NCI-H510A treated with DMSO at 0.1 percent for 48 hours (cell line): ENCODE results near the gene MAPK11.

ENCODE experiments used
- DNase-seq: peaks from one replicate; lab custom pipeline; 2025; lab: John Stamatoyannopoulos, UW

Gene MAPK11

DNA sequence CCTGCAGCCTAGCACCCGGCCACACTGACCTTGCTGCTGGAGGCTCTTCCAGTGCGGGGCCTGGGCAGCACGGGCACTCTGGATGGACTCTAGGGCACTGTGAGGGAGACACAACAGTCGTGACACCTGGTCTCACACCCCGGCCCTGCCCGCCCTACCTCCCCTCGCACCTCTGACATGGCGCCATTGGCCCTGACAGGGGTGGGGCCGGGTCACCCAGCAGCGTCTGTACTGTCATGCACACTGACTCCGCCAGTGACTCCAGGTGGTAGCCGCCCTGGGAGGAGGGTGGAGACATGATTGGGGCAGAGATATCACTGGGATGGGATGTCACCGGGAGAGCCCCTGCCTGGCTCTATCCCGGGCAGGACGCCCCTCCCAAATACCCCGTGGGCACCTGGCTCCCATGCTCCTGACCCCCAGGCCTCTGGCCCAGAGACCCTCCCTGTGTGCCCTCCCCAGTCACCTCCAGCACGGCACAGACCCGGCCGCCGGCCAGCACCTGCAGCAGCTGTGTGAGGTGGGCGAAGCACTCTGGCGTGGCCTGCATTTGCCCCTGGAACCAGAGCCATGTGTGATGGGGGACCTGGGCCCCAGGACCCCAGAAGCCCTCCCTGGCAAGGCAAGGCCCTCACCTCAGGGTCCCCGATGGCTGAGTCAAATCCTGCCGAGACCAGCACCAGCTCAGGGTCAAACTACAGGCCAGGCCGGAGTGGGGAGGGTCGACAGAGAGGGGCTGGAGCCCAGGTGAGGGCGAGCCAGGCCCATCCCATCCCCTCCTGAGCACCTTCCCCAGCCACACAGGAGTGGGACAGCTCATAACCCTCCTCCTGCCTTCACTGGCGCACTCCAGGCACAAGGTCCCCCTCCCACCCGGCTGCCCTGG lies 21.7 kb downstream of the MAPK11 start:
- no peak for DNase-seq

DNA sequence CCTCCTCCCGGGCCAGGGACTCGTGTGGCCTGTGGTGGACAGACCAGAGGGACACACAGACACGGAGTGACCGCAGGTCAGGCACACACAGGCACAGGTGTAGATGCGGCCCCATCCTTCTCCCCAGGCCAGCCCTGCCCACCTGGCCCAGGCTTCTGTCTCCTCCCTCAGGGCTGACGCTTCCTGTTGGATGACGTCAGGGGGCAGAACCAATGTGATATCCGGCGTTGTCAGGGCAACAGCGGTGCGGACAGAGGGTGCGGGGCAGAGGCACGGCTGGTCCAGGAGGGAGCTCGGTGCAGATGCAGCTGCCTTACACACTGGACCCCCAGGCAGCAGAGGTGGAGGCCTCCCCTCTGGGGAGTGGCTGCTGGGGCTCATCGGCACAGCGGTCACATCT lies 22.4 kb downstream of the MAPK11 start:
- peak; percentile 64 for DNase-seq

DNA sequence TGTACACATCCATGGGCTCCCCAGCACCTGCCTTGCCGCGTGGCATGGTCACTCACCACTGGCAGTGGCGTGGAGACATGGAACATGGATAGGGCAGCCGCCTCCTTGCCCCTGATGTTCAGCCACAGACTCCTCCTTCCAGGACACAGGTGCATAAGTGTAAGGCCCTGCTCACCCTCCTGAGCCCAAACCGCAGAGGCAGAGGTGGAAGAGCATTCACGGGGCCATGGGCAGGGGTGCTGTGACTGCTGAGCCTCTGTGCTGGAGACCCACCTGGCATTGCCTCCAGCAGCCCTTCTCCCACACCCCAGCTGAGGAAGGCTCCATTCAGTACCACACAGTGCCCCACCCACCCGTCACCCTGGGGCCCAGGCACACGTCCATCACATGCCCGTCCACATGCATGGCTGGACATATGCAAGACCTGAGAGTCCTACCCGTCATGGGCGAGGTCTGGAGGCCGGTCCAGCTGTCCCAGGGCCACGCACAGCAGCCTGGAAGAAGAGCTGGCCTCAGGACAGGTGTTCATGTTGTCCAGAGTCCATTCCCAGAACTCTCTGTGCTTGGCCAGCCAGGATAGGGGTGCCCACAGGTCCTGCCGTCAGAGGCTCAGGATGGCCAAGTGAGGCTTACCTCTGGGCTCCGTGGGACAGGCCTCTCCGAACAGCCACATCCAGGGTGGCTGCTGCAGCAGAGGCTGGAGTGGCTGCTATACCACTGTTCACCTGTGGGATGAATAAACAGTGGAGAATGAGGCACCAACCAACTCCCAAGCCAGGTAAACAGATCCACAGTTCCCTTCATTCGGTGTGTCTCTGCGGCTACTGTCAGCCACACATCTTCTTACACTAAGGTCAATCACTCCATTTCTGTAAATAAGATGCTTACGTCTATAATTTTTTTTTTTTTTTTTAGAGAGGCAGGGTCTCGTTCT lies 23.7 kb downstream of the MAPK11 start:
- no peak for DNase-seq

DNA sequence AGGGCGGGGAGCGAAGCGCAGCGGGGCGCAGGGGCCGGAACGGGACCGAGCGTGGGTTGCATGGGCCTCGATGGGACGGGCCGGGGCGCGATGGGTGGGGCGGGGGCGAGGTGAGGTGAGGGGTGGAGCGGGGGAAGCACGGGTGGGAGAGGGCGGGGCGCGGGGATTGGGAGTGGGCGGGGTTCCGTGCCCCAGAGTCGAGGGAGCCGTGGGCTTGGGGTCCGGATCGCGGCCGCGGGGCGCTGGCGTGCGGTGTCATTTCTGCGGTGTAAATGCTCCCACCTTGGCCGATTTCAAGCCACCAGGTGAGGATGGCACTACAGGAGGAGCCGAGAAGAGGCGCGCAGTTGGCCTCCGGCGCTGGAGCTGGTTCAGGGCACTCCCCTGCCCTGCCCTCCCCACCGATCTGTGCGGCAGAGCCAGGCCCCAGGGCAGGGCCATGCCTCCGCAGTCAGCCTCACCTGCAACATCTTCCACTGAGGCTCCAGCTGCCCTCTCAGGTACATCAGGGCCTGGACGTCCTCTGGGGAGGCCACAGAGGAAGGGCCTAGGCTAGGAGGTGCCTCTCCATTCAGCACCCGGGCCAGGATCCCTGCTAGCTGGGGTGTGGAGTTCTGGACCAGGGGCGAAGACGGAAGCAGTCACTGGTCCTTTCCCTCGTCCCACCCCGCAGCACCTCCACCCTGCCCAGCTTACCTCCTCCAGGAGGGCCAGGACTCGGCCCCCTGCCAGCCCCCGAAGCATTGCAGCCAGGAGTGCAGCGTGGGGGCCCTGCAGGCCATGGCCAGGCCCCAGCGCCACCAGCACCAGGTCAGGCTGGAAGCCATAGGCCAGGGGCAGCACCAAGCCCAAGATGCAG lies 24.7 kb downstream of the MAPK11 start:
- DNase-seq = no peak

DNA sequence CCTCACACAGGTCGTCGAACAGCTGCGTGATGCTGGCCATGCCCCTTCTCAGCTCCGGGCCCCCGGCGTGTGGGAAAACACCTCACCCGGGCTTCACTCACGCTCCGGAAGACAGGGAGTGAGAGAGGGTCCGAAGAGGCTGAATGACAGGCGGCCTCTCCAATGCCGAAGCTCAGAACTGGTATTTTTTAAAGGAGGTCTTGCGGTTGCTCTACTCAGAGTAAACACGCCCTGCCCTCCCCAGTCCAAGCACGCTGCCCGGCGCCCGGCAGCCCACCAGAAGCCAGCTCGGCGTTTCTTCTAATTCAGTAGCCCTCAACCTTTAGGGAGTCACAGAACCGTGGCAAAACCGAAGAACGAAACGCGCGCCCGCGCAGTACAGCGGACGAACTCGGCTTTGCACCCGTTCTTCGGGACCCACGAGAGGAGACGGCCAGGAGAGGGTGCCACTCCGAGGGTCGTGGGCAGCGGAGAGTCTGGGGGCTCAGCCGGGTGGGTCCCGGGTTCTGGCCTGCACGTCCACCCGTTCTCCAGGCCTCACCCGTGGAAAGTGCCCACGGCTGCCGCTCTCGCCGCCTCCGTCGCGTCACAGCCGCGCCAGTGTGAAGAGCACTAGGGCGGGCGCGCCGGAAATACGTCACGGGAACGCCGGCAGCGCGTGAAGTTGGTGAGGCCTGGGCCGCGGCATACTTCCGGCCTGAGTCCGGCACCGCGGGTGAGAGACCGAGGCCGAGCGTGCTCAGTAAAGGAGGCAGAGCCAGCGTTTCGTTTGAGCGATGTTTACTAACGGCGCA lies 25.6 kb downstream of the MAPK11 start, which contains the start of gene TUBGCP6:
Gene TUBGCP6 (minus strand): TSS at position 604 of the 794 bp plus-strand sequence. CDS start 564 bp downstream, at position 40.
- DNase-seq = peak; percentile 75

DNA sequence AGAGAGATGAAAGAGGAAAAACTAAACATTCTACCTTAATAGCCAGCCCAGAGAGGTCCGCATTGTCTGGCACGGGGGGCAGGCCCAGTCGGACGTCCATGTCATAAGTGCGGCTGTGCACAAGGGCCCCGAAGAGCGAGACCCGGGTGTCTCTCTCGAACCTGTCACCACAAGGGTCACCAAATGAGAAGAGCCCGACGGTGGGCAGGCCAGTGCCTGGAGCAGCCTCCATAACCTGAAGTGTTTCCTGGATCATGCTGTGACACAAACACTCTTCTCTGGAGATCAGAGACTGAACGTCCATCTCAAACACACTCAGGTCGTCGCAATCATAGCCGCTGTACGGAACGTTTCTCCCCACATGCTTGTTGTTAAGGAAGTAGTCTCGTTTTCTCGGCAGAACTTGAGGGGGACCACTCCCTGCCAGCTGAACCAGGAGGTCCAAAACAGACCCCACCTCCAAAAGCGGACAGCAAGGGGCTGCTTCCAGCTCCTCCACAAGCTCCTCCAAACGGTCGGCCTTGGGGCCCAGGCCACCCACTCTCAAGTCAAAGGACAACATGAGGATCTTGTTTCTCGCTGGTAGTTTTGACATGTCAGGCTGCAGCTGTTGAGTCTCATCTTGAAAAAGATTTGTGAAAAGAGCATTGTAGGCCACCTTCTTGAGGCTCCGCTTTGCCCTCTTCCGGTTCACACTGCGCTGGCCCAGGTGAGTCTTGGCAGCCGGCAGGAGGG lies 26.3 kb downstream of the MAPK11 start:
- no peak for DNase-seq

DNA sequence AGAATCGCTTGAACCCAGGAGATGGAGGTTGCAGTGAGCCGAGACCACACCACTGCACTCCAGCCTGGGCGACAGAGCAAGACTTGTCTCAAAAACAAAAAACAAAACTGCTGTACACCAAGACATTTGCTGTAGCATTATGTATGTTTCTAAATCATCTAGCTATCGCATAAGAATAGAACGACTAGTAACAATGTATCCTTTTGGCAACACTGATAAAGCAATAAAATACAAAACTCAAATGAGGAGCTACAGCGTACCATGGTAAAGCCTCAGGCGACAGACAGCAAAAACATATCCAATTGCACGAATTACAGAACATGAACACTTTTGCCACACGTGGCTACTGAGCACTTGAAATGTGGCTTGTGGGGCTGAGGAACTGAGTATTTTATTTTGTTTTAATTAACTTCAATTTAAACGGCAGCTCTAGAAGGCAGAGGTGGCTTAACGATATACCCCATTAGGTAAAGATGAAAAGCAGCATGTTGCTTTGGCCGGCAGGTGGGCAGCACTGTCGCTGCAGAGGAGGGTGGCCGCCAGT lies 27.7 kb downstream of the MAPK11 start:
- no peak for DNase-seq

DNA sequence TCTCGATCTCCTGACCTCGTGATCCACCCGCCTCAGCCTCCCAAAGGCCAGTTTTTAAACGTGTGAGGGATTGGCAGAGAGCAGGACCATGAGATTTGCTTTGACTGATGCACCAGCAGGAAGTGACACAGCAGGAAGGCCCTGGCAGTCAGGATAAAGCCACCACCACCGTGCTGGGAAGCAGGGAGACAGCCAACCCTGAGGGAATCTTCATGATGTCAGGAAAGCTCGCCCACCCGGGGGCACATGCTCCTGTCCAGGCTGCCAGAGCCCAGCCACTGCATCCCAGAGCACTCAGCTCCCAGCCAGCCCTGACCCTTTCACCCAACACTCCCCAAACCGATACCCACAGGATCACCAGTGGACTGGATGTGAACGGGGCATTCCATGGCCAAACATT lies 31.4 kb downstream of the MAPK11 start:
- no peak for DNase-seq

DNA sequence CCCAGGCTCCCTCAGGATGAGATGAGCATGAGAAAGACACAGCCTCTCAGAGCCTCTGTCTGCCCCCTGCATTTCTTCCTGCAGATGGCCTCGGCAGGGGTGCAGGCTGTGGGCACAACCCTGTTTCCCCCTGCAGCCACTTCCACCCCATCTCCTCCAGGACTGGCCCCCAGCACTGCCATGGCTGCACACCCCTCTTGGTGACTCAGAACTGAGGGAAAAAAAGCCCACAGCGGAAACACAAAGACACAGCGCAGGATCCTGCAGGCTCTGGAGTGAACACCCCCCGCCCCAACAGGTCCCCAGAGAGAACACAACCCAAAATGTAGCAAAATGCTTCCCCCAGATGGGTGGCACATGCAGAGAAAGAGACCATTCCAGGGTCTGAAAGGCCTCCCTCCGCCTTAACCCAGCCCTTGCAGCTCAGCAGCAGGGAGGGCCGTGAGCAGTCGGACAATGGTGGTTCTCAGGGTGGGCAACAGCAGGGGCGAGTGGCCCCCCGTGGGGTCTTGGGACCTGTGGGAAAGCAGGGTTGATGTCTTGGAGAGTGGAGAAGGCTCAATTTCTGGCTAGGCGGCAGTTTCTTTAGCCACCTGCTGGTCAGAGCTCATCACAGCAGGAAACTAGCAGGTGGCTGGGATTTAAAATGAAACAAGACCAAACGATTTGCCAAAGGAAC lies 33.3 kb downstream of the MAPK11 start:
- no peak for DNase-seq

DNA sequence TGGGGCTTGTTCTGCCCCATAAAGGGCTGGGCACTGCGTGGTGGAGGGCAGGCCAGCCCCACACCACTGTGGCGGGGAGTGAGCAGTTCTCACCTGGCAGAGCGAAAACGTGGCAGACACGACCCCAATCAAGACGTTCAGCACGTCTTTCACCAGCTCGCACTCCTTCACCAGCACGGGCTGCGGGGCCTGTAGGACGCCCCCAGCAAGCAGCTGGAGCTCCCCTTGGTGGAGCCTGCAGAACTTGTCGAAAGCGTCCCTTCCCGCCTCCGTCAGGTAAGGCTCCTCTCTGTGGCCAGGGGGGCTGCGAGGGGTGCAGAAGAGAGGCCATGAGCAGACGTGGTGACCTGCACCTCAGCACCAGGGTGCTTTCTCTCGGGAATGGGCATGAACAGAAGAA lies 37.0 kb downstream of the MAPK11 start:
- DNase-seq = no peak

DNA sequence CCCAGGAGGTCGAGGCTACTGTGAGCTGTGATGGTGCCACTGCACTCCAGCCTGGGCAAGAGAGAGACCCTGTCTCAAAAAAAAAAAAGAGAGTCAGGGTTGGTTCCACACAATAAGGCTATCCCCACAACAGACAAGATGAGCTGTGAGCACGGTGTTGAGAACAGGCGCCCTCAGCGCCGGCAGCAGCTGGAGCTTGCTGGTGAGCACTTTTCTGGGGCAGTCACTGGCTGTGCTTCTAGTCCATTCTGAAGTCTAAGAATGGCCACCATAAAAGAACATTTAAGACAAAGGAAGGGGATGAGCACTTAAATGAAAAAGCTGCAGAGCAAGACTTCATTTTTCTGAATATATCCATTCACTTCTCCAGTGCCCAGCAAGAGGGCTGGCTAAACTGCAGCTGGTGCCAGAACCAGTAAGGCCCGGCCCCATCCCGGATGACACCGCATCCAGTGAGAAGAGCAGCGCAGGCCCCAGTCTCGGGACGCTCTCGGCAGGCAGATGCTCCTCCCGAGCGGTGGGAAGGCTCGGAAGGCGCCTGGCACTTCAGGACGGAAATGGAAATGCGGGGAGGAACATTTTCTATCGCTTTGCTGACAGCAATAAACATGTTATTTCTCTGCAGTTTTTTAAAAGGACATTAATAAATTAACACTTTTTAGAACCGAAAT lies 37.6 kb downstream of the MAPK11 start:
- no peak for DNase-seq

DNA sequence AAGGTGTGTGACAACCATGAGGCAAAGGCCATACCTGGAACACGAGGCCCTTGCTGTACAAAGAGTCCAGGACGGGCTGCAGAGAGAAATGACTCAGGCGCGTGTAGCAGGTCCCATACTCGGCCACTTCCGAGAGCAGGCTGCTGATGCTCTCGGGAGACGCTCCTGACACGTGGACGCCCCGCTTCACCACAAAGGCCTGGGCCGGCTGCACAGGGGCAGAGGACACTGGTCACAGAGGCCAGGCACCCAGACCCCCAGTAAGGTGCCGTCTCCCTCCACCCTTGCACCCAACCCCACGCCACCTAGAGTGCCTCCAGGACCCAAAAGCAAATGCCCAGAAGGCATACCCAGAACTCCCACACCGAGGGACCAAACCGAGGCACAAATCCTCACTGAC lies 40.8 kb downstream of the MAPK11 start:
- no peak for DNase-seq

DNA sequence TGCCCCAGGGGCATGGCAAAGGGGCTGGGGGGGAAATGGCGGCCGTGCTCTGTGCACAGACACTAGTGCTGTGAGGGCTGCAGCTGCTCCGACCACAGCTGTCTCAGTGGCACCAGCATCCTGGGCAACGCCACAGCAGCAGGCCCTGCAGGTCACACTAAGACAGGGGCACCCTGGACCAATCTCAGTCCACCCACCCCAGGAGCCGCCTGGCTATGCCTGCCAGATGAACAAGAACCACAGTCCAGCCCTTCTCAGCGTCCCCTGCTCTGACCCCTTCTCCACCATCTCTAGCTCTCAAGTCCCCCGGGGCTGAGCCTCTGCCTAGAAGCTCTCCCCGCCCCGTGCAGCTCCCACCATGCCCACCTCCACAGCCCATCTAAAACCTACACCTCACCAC lies 41.8 kb downstream of the MAPK11 start:
- DNase-seq = no peak

DNA sequence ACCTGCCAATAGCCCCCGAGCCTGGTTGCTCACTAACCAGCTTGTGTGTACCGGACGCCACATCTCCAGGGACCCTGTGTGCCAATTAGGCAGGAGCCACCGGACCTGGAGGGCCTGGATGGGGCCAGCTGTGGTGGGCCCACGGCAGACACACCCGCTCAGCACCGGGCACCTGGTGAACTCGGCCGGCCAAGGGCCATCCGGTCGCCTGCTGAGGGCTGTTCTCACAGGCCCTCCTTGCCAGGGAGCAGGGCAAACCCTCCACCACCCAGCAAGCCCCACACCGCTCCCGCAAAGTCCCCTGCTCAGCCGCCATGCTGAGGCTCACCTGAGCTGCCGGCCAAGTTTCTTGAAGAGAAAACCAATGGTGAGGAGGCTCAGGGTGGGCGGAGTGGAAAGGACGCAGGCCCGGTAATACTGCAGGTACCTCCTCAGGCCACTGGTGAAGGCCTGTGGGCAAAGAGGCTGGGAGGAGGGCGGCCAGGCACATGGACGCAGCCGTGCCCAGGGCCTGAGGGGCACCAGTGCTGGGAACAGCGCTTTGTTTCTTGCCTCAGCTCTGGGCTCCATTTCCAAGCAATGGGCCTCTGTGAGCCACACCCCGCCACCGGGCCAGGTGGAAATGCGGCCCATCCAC lies 42.5 kb downstream of the MAPK11 start:
- no peak for DNase-seq

DNA sequence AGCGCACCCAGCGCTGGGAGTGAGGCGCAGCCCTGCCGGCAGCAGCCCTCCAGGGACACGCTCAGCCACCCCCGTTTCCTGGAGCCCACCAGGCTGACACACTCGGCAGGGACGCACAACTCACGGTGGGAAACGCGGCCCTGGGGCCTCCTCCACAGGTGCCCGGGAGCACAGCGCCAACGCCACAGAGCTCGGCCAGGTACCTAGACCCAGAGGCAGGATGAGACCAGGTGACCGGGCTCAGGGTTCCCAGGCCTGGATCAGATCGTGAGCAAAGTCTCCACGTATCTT lies 43.4 kb downstream of the MAPK11 start:
- no peak for DNase-seq

DNA sequence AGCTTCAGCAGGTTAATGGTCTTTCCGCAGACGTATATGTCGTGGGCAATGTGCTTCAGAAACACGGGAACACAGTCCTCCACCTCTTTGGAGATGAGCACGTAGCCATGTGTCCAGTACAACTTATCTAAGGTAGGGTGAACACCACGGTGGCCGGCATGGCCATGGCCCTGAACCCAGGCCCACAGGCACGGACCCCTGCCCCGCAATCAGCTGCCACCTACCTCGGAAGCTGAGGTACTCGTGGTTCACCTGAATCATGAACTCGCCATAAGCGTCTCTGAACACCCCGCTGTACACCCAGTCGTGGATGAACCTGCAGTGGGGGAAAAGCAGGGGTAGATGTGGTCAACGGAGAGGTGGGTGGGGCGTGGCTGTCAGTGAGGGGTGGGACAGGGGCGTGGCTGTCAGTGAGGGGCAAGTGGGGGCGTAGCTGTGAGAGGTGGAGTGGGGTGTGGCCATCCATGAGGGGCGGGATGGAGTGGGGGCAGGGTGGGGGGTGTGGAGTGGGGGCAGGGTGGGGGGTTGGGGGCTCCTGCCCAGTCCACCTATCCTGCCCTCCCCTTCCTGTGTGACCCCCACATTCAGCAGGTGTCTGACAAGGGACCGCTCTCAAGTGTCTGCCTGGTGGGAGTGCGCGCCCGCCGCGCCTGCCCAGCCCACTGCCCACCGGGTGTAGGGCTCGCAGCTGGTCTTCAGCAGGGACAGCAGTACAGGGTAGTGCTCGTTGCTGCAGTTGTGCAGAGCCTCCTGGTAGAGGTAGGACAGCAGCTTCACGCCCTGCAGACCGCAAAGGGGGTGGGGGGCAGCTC lies 43.9 kb downstream of the MAPK11 start:
- no peak for DNase-seq

DNA sequence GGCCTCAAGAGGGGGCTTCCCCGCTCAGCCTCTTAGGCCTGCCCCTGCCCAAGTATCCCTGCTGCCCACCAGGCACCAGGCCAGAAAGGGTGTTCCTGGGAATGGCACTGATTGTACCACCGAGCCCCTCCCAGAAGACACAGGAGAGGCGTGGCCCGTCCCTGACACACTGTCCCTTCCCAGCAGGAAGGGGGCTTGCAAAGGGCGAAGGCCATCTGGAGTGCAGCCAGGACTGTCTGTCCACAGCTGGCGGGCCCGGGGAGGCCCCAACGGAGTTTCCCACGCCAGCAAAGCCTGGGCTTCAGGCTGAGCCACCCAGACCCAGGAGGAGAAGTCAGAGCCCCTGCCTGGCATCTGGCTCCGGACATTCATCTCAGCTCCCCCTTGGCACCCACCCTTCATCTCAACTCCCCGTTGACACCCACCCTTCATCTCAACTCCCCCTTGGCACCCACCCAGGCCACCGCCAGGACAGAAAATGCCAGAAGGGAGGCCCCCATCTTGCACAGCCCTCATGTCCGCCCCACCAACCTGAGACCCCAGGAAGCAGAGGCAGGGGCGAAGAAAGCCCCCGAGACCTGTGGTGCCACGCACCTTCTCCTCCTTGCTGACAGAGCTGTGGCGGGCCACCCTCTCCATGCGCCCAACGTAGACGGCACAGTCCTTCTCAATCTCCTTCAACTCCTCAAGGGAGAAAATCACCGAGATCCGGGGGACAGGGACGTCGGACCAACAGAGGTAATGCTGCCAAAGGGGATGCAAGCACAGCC lies 44.8 kb downstream of the MAPK11 start:
- no peak for DNase-seq
